Measurements from ENCODE around the gene FAM180B.
A peak's percentile ranks its signal among the peaks of the same experiment; 100 is the strongest.

FAM180B gene, protein sequence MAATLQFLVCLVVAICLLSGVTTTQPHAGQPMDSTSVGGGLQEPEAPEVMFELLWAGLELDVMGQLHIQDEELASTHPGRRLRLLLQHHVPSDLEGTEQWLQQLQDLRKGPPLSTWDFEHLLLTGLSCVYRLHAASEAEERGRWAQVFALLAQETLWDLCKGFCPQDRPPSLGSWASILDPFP

DNA sequence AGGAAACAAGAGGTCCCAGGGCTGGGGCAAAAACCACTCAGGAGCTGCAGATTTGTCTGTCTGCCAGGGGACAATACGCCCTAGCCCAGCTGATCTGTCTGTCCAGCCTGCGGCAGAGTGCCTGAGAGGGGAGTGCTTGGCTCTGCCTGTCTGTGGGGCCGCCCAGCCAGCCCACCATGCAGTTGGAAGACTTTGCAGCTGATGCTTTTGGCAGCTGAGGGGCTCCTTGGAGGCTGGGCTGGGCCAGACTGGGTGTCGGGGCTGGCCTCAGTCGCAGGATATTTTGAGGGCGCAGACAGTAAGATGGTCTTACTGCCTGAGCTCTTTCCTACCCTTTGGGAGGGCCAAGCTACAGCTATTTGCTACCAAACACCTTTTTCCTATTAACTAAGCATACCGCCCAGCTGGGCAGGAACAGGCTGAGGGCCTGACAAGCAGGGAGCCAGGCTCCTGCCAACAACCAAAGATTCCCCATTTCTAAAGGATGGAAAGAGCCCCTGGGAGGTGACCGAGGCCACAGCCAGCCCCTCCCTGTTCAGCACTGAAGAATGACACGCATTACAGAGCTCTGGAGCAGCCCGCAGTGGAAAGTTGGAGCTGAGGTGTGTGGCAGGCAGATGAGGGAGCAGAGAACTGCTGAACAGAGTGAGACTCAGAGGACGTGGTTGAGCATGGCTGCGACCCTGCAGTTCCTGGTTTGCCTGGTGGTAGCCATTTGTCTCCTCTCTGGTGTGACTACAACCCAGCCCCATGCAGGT lies at the start of gene FAM180B:
FAM180B (plus strand) TSS at position 581 of the 758 bp plus-strand sequence; CDS start at position 672, 91 bp downstream.
- H3K9me3 ChIP-seq (ENCODE audit: control insufficient read depth, insufficient read depth, low read depth, low read length): no peaks in the 10 kb centered on the region
- no peak within 1 kb of the TSS for H3K4me3 ChIP-seq (ENCODE audit: low read depth, low read length)
- POLR2A ChIA-PET: interaction anchor here (0.8 kb wide), 1 partner anchor 10 kb away, joined by 3 read pairs; no protein-coding TSS in a partner anchor
- H3K27ac ChIP-seq (ENCODE audit: extremely low read depth, low read depth, low read length): no peak within 1 kb of the TSS
- H3K4me1 ChIP-seq (ENCODE audit: control insufficient read depth, insufficient read depth, low read length): no peaks in the 10 kb centered on the region
- TF ChIP-seq ZNF221 (tag by site-specific recombination; IDR thresholded peaks at IDR 0.05; ENCODE audit: borderline replicate concordance) (no peak), GLIS1 (tag by site-specific recombination; IDR thresholded peaks at IDR 0.05) (0 out of 2 replicates have a peak, but pooled peaks have one; percentile 9)
- peaks cover 14 to 41% of the 10 kb centered on the region in 2 experiments; a peak in 2 of 3 replicates for H3K36me3 ChIP-seq (ENCODE audit: control insufficient read depth in 2 of 2, insufficient read depth in 1 of 2, low read length in 2 of 2)
- CTCF ChIA-PET: no interaction called here

DNA sequence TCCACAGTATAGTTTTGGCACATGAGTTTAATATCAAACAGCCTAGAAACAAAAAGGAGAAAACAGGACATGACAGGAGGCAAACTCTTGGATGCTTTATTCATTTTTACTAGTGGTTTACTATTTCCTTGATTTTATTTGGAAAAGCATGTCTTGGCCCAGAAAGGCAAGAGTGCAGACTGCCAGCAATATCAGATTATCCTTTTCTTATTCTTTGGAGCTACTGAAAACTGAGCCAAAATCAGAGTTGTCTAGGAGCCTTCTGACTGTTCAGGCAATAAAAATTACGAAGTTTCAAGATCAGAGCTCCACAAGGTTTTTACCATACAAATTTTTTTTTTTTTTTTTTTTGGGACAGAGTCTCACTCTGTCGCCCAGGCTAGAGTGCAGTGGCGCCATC lies 49.6 kb upstream of the FAM180B start:
- H3K4me1 ChIP-seq (ENCODE audit: control insufficient read depth, insufficient read depth, low read length): peaks cover 17% of the 10 kb centered on the region
- no peak overlapping the region for H3K4me3 ChIP-seq (ENCODE audit: low read depth, low read length)
- TF ChIP-seq, protein P1, sequence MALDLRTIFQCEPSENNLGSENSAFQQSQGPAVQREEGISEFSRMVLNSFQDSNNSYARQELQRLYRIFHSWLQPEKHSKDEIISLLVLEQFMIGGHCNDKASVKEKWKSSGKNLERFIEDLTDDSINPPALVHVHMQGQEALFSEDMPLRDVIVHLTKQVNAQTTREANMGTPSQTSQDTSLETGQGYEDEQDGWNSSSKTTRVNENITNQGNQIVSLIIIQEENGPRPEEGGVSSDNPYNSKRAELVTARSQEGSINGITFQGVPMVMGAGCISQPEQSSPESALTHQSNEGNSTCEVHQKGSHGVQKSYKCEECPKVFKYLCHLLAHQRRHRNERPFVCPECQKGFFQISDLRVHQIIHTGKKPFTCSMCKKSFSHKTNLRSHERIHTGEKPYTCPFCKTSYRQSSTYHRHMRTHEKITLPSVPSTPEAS (tag by site-specific recombination; IDR thresholded peaks at IDR 0.05): no peak
- TF ChIP-seq KLF8 (tag by site-specific recombination; IDR thresholded peaks at IDR 0.05): no peak
- no peak for TF ChIP-seq ZNF311 (tag by site-specific recombination; IDR thresholded peaks at IDR 0.05; ENCODE audit: borderline replicate concordance)
- TF ChIP-seq ZXDB (tag by site-specific recombination; IDR thresholded peaks at IDR 0.05): no peak
- TF ChIP-seq ZNF169 (tag by site-specific recombination; IDR thresholded peaks at IDR 0.05): no peak
- no peak for TF ChIP-seq ZNF184 (tag by site-specific recombination; IDR thresholded peaks at IDR 0.05)
- no peak for TF ChIP-seq ZNF157 (tag by site-specific recombination; IDR thresholded peaks at IDR 0.05)
- no peak for TF ChIP-seq ZNF624 (tag by site-specific recombination; IDR thresholded peaks at IDR 0.05)
- no peak for TF ChIP-seq ZNF223 (tag by site-specific recombination; IDR thresholded peaks at IDR 0.05)
- no peak for TF ChIP-seq RBAK (tag by site-specific recombination; IDR thresholded peaks at IDR 0.05)
- TF ChIP-seq ZNF366 (tag by site-specific recombination; conservative IDR thresholded peaks at IDR 0.05): no peak
- TF ChIP-seq ZSCAN30 (tag by site-specific recombination; IDR thresholded peaks at IDR 0.05): no peak
- TF ChIP-seq ZBTB1 (tag by site-specific recombination; IDR thresholded peaks at IDR 0.05): no peak
- no peak for TF ChIP-seq GFI1B (tag by site-specific recombination; IDR thresholded peaks at IDR 0.05)
- no peak overlapping the region for H3K27ac ChIP-seq (ENCODE audit: extremely low read depth, low read depth, low read length)
- peaks cover 0 to 4% of the 10 kb centered on the region in 2 experiments; a peak in 2 of 3 replicates for H3K36me3 ChIP-seq (ENCODE audit: control insufficient read depth in 2 of 2, insufficient read depth in 1 of 2, low read length in 2 of 2)
- POLR2A ChIA-PET: interaction anchor here (0.6 to 1.1 kb wide), 3 partner anchors 17 to 74 kb away, joined by 3 to 4 read pairs (median 3); partner anchors contain the start of gene KBTBD4
- CTCF ChIA-PET: interaction anchor here (0.6 to 2.1 kb wide), 7 partner anchors 9 to 163 kb away, joined by 3 to 12 read pairs (median 4); partner anchors contain the start of gene CELF1
- H3K9me3 ChIP-seq (ENCODE audit: control insufficient read depth, insufficient read depth, low read depth, low read length): no peaks in the 10 kb centered on the region

DNA sequence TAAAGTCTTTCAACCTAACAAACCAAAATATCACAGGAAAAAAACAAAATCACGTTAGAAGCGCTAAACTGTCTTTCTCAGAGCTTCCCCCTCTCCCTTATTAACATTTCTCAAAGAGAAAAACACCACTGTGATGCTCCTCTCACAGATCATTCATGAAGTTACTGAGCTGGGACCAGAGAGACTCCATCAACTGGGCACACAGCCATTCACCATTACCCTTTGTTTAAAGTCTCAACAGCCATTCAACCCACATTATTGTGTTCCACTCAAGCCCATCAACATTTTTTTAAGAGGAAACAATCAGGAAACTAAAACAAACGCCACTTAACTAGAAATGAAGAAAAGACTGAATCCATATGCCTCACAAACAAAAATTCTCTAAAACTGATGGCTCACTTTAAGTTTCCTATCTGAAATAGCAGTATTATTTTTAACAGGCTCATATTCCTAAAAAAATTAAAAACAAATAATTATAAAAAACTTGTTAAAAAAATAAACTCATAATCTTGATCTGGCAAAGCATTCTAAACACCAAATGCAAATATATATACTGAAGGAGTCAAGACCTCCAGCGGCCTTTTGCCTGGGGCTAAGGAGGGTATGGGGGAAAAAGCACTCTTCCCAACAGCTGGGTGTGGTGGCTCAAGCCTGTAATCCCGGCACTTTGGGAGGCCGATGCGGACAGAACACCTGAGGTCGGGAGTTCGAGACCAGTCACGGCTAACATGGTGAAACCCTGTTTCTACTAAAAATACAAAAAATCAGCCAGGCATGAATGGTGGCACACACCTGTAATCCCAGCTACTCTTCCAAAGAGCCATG lies 47.5 kb upstream of the FAM180B start:
- Histone ChIP-seq H3K36me3 (ENCODE audit: control insufficient read depth in 2 of 2, insufficient read depth in 1 of 2, low read length in 2 of 2) (peaks cover 0 to 4% of the 10 kb centered on the region in 2 experiments; a peak in 2 of 3 replicates), H3K4me1 (ENCODE audit: control insufficient read depth, insufficient read depth, low read length) (peaks cover 17% of the 10 kb centered on the region), H3K27ac (ENCODE audit: extremely low read depth, low read depth, low read length) (no peak overlapping the region), H3K4me3 (ENCODE audit: low read depth, low read length) (no peak overlapping the region), H3K9me3 (ENCODE audit: control insufficient read depth, insufficient read depth, low read depth, low read length) (no peaks in the 10 kb centered on the region)
- TF ChIP-seq ZSCAN16 (tag by site-specific recombination; IDR thresholded peaks at IDR 0.05) (0 out of 2 replicates have a peak, but pooled peaks have one; percentile 17), ZNF324 (tag by site-specific recombination; IDR thresholded peaks at IDR 0.05) (no peak), FEZF1 (tag by site-specific recombination; IDR thresholded peaks at IDR 0.05) (peak; percentile 58), ZNF146 (tag by site-specific recombination; IDR thresholded peaks at IDR 0.05) (no peak)
- TF ChIP-seq, protein P2, sequence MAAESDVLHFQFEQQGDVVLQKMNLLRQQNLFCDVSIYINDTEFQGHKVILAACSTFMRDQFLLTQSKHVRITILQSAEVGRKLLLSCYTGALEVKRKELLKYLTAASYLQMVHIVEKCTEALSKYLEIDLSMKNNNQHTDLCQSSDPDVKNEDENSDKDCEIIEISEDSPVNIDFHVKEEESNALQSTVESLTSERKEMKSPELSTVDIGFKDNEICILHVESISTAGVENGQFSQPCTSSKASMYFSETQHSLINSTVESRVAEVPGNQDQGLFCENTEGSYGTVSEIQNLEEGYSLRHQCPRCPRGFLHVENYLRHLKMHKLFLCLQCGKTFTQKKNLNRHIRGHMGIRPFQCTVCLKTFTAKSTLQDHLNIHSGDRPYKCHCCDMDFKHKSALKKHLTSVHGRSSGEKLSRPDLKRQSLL (tag by site-specific recombination; IDR thresholded peaks at IDR 0.05): peak; percentile 69; the same call in 1 of the 2 replicates
- TF ChIP-seq, protein P3, sequence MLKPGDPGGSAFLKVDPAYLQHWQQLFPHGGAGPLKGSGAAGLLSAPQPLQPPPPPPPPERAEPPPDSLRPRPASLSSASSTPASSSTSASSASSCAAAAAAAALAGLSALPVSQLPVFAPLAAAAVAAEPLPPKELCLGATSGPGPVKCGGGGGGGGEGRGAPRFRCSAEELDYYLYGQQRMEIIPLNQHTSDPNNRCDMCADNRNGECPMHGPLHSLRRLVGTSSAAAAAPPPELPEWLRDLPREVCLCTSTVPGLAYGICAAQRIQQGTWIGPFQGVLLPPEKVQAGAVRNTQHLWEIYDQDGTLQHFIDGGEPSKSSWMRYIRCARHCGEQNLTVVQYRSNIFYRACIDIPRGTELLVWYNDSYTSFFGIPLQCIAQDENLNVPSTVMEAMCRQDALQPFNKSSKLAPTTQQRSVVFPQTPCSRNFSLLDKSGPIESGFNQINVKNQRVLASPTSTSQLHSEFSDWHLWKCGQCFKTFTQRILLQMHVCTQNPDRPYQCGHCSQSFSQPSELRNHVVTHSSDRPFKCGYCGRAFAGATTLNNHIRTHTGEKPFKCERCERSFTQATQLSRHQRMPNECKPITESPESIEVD (tag by site-specific recombination; IDR thresholded peaks at IDR 0.05): peak; percentile 94
- ChIA-PET CTCF (interaction anchor here (1.2 to 2.1 kb wide), 3 partner anchors 13 to 15 kb away, joined by 3 to 12 read pairs (median 6); partner anchors contain the start of gene CELF1), POLR2A (interaction anchor here (0.9 to 1.3 kb wide), 2 partner anchors 14 to 30 kb away, joined by 3 read pairs; partner anchors contain the start of gene CELF1)

All from HEK293 (cell line).